HG02623 (cell line): ENCODE measurements around the gene GTSF1L.
"Not testable (repeated sequence)": the region's sequence is repeated elsewhere in the genome, so short reads cannot be mapped to it uniquely, and the experiment has no call there.

ENCODE experiments used
- ATAC-seq: cut with Tn5 transposase; IDR thresholded peaks from one replicate; pipeline ENCODE4 v1.9.1; 2021; ENCODE audit warnings: moderate library complexity; ENCODE audit not compliant: unreplicated experiment

GTSF1L gene

DNA sequence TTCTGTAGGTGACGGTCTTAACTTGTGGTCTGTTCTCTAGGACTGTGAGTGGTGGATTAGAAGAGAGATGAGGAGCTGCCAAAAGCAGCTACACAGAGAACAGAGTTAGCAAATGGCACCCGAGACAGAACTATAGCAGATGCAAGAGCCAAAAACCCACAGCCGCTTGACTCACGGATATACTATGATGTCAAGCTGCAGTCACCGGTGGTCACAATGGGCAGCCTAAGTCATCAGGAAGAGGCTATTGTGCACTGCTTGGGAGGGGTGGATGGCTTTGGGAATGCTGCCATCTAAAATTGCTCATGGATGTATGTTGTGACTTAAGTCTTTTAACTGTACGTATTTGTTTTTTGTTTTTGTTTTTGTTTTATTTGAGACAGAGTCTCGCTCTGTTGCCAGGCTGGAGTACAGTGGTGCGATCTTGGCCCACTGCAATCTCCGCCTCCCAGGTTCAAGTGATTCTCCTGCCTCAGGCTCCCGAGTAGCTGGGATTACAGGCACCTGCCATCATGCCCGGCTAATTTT lies at the start of gene GTSF1L:
GTSF1L (minus strand) TSS at position 192 of the 528 bp plus-strand sequence. CDS start 308 bp downstream, outside the sequence.
- no peak for ATAC-seq

DNA sequence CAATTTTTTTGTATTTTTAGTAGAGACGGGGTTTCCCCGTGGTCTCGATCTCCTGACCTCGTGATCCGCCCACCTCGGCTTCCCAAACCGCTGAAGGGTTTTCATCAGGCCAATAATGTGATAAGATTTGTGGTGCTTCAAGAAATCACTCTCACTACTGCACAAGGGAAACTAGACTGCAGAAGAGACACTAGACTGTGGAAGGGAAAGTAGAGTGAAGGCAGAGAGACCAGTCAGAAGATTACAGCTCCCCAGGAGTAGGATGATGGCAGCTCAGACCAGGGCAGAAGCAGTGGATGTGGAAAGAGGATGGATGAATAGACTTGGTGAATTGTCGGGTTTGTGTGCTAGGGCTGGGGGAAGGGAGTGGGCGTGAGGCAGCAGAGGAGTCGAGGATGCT lies 48.0 kb upstream of the GTSF1L start:
- no peak for ATAC-seq

DNA sequence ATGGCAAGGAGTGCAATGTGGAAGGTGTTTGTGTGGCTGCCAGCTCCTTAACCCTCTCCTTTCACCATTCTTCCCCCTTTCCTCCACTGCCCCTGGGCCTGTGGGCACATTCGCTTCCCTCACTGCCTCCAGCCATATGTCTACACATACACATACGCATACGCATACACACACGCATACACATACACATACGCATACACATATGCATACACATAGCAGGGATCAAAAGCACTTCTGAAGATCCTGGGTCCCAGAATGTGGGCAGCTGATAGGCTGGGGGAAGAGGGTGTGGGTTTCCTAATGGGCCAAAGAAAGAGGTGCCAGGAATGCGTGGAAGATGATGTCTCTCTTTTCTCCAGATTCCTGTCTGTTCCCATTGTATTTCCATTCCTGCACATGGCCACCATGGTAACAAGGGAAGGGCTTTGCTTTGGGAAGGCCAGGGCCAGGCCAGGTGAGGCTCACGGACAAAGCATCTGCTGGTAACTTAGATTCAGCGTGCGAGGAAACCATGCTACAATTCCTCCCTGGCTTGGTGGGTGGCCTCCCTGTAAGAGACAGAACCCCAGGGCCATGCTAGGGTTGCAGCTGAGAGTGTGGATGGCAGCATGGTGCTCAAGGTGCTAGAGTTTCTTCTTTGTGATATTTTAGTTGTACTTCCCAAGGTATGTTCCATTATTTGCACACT lies 44.8 kb upstream of the GTSF1L start:
- no peak for ATAC-seq

DNA sequence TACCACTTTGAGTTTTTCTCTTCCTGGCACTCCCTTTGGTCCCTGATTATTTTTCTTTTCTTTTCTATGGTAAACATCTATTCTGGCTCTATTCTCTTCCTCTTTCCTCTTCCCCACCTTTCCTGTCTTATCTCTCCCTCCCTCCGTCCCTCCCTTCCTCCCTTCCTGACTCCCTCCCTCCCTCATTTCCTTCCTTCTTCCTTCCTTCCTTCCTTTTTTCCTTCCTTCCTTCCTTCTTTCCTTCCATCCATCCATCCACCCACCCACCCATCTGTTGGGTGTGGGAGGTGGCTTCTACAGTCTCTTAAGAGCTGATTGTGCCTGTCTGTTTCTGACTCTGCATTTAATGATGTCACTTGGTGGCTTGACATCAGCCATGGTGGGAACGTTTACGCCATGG lies 43.5 kb upstream of the GTSF1L start:
- ATAC-seq = no peak

DNA sequence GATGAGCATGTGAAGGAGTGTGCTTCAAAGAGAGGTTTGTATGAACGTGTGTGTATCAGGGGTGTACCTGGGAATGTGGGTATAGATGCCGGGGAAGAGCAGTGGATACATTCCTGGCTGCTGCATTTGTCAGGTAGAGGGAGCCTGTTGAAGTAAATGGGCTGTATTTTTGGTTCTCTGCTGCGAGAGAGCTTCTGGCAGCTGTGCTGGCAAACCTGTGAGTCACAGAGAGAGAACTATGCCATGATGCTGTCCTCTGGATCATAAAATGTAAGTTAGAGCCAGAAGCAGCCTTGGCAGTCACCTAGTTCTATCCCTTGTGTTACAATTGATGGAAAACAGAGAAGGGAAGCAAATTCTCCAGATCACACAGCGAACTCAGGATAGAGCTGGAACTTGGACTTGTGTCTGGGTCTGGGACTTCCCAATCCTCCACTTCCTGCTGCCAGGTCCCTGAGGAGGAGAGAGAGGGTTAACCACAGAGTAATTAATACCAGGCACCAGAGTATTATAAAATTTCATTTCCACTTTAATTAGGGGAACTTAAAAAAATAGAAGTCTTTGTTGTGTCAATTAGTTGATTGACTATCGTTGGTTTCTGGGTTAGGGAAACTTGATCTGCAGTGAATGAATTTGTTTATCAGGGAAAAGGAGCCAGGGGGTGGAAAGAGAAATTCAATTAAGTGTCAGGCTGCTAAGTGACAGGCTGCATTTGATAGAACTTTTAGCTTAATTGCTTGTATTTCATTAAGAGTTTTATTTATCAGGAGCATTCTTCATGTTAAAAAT lies 41.1 kb upstream of the GTSF1L start:
- ATAC-seq = no peak

DNA sequence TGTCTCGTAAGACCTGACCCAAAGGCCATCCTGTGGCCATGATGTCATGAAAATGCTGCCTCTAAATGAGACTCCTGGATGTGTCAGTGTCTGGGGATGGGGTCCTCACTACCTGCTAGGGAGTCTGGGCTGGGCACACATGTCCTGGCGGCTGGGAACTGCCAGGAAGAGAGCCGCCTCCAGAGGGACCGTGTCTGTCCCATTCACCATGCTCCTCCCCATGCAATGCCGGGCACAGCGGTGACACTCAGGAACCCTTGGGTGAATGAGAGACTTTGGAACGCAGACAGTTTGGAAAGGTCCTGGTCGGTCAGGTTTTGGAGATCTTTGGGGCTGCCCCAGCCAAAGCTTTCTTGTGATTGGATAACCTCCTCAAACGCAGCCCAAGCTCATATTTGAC lies 40.1 kb upstream of the GTSF1L start:
- ATAC-seq = no peak

DNA sequence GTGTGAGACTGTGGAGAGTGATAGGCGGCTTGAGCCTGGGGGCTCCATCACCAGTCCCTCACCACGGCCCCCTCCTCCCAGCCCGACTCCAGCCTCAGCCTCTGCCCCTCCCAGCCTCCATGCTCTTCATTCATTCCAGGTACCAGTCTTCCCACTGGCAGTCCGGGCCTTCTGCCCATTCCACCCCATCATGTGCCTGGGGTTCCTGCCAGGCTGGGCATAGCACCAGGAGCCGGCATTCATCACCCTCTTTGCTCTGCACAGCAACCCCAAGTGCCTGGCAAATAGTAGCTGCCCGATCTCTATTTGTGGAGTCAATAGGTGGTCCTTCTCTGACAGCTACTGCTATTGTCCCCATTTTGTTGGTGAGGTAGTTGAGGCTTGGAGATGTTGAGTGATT lies 39.6 kb upstream of the GTSF1L start:
- no peak for ATAC-seq

DNA sequence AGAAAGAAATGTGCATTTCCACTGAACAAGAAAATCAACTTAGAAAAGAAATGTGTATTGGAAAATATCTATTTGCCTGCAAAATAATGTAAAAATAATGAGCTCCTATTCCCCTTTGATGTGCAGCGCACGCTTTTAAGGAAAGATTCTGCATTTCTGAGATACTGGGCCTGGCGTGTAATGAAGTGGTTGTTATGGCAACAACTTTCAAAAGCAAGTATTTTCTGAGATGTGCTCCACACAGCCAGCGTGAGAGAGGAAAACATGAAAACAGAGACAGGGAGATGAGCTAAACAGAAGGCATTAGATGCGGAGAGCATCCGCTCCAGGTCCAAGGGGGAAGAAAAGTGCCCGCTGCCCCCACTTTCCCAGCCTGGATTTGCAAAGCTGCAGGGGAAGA lies 39.1 kb upstream of the GTSF1L start:
- no peak for ATAC-seq

DNA sequence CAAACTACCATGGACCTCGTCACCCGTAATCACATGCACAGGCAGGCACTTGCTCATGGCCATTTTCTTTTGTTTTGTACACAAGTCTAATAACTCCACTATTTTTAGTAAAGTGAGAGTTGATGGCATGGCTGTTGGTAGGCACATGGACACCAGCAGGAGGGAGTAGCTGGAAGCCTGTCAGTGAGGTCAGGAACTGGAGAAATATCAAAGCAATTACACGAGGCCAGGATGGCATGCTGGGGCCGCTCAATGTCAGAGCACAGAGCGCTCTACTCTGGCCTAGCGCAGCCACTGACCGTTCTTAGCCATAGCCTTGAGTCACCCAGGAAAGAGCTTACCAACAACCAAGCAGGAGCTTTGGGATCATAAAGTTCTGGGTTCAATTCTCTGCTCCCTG lies 36.1 kb upstream of the GTSF1L start:
- no peak for ATAC-seq

DNA sequence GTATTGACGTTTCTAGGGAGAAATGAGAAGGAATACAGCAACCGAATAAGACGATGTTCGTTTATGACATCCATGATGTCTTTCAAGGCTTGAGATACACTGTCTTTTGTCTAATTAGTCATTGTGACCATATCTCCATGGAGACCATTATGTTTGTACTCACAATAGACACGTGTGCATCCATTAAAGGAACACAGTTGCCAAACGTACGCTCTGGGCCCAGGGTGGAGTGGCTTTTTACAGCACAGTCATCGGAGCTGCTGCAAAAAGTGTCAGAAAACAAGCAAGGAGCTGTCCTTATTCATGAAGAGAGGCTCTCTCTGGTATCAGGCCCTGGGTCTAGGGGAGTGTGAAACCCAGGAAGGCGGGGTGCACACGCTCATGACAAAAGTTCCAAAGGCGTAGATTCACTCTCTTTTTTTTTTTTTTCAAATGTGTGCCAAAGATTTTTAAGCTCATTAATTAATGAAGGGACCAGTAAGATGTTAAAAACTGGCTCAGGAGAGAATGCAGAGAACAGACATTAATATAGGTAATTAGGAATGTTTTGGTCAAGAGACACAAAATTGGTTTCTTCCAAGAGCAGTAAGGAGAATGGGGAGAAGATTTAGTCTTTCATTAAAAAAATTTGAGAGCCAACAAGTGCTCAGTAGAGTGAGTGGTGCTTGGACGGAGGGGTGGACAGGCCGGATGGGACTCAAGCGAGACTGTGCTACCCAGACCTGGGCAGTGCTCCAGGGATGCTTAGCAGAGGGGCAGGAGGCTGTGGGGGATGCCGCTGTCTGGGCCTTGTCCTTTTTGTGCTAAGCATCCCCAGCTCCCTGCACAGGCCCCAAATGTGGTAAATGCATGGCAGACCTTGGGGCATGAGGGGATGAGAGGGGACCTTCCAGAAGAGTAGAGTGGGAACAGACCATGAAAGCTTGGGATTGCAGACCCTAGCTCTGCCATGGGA lies 34.9 kb upstream of the GTSF1L start:
- ATAC-seq = no peak

DNA sequence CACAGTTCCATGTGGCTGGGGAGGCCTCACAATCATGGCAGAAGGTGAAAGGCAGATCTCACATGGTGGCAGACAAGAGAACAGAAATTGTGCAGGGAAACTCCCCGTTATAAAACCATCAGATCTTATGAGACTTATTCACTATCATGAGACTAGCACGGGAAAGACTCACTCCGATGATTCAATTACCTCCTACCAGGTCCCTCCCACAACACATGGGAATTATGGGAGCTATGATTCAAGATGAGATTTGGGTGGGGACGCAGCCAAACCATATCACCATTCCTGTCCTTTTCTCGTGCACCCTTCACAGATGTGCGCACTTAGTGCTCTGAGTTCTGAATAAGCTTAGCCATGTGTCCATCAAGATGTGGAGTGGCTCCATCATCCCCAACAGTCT lies 31.1 kb upstream of the GTSF1L start:
- ATAC-seq = not testable (repeated sequence)

DNA sequence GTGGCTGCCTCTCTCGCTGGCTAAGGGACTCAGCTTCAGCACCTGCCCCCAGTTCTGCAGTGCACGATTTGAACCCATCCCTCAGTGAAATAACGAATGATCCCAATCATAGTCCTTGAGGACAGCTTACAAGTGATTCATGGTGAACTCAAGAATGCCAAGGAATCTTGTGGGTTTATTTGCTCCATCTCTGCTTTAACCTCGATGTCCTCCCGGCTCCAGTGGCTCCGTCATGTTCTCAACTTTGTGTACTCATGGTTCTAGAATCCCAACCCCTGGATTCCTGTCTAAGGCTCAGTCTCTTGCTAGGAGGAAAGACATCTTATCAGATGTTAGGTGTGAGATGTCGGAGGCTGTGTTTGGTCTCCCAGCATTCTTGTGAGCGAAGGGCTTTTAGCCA lies 29.0 kb upstream of the GTSF1L start:
- ATAC-seq = no peak

DNA sequence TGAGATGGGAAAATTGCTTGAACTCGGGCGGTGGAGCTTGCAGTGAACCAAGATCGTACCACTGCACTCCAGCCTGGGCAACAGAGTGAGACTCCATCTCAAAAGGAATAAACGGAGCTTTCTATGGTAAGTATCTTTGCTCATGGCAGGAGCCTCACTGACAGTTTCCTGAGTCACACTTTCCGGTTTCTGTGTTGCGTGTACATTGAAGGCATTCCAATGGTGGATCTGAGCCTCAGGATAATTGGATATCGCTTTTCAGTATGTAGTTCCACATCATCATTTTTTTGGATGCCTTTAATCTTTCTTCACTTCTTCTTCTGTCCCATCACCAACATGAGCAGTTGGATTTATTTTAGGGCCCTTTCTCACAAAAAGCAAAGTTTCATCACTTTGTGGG lies 28.6 kb upstream of the GTSF1L start:
- ATAC-seq = no peak

DNA sequence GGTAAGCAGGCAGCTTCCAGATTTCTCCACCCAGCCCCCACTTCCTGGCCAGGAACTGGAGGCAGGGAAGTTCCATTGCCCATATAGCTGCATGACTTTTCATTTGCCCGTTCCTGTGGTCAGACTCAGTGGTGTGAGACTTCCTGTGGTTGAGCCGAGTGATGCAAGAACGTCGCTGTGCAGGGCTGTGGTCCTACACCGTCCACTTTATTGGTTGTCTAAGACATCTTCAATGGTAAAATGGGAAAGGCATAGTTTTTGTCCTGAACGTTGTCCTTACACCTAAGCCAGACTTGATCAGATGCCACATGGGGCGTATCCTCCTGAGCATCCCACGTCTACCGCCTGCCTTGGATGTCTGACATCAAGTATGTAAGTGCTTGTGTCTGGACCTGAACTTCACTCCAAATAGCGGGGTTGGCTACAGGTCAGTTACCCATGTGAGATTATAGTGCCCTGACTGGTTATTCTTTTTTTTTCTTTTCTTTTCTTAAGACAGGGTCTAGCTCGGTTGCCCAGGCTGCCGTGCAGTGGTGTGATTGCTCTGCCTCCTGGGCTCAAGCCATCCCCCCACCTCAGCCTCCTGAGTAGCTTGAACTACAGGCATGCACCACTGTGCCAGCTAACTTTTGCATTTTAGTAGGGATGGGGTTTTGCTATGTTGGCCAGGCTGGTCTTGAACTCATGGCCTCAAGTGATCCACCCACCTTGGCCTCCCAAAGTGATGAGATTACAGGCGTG lies 25.9 kb upstream of the GTSF1L start:
- peak; percentile 41 for ATAC-seq

DNA sequence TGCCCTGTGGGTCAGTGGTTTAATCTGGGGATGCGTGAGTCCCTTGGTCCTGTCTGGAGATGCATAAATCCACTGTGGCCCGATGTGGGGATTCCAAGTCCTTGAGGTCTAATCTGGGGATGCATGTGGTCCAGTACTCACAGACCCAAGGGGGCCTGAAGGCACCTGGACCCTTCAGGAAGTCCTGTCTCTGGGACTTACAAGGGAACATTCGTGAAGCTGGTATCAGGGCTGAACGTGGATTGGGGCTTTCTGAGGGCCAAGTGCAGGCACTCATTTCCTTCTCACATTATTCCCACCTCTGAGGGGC lies 25.2 kb upstream of the GTSF1L start:
- ATAC-seq = no peak

DNA sequence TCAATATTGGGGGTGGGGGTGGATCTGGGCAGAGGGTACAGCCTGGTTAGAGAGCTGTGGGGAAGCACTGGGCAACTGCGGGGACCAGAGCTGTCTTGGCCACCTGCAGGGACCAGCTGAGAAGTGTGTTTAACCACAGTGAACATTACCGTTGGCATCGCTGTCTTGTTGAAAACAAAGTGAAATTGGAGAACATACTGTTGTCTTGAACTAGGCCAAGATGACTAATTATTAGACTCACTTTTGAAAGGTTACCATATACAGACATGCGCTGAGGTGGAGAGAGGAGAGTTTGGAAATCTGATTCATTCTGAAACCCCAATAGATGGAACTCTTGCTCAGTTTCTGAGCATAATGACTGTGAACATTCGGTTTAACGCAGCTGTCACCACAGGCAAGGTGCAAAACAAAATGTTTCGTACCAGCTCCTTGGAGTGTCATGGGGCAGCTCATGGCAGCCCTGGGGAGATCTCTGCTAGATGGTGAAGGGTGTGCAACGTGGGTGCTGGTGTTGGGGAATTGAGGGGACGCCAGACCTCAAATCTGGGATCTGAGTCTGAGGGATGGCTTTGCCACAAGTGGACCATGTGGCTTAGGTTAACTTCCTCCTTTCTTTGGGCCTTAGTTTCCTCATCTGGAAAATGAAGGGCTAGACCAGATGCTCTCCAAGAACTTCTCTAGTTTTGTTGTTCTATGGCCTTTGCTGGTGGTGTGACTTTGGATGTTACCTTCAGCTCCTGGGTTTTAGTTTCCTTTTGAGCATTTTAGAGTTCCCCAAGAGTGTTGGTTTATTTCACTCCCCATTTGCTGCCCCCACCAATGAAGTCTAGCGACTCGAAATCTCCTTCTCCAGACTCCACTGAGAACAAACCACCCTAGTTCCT lies 24.6 kb upstream of the GTSF1L start:
- peak; percentile 72 for ATAC-seq

DNA sequence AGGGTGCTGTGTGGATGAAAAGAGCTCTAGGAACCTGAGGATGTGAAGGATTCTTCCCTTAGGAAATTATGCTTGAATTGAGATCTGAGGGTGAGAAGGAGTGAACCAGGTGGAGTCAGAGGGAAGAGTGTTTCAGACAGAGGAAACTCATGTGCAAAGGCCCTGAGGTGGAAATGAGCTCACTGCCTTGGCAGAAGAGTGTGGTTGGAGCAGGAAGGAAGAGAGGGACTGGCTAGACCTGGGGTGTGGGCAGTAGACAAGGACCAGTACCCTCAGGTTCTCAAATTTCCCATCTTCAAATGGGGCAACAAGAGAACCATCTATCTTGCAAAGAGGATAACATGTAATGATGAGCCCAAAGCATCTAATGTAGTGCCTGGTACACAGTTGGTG lies 24.0 kb upstream of the GTSF1L start:
- ATAC-seq = no peak

DNA sequence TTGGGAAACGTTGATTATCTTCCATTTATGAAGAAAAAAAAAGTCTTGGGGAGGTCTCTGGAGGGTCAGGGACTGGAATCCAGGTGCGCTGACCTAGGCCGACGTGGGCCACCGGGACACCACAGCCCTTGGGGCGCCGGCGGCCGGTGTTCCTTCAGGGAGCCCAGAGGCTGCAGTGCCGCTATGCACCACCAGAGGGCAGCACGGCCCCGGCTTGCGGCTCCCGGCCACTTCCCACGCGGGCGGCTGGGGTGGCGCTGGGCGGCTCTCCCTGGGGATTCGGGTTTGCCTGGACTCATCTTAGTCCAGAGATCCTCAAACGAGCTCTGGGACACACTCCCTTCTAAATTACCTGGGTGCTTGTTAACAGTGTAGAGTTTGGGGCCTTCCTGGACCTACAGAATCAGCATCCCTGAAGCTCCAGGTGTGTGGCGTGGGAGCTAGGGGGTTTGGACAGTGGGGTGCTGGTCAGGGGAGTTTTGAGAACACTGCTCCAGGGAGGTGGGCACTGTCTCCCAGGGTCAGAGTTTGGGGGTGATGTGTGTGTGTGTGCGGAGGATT lies 23.0 kb upstream of the GTSF1L start:
- ATAC-seq = no peak

DNA sequence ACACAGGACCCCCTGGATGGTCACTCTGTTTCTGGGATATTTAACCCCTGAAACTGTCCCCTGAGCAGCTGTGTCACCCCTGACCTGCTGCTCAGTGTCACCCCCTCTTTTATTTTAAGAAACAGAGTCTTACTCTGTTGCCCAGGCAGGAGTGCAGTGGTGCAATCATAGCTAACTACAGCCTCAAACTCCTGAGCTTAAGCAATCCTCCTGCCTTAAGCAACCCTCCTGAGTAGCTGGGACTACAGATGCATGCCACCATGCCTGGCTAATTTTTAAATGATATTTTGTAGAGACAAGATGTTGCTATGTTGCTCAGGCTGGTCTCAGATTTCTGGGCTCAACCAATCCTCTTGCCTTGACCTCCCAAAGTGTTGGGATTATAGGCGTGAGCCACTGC lies 21.5 kb upstream of the GTSF1L start:
- ATAC-seq = no peak
